A549 (cell line): ENCODE data around the gene DUSP10. TPM values are rescaled to one million over a fixed set of nuclear protein-coding genes. Genes with fewer than 3 reads are reported as not detected.
A peak's percentile ranks its signal among the peaks of the same experiment; 100 is the strongest.

ENCODE experiments used
- ATAC-seq, 2 experiments: fragments of 200-7000 bp in 1 of 2; fragments of >200 bp in 1 of 2; cut with Nextera tagmentation in 1 of 2; cut with Tn5 transposase in 1 of 2; 3 replicates each; pipeline versions ENCODE4 v1.8.0 to v1.9.1; 2018 to 2020; ENCODE audit warnings: mild to moderate bottlenecking in 1 of 2, moderate library complexity in 1 of 2
- CTCF ChIA-PET: fragments of 300-600 bp; sonication (Branson Sonifier 250); formaldehyde crosslinking; extraction: SDS; loops from one replicate; lab custom pipeline; 2021; ENCODE audit warnings: antibody characterized with exemption, inconsistent platforms; lab: Yijun Ruan, JAX
- POLR2A ChIA-PET: fragments of 350-600 bp; formaldehyde crosslinking; extraction: SDS; loops from one replicate; lab custom pipeline; 2021; ENCODE audit warnings: antibody characterized with exemption, inconsistent platforms; lab: Yijun Ruan, JAX
- DNase-seq, 2 experiments: peaks; one replicate each; pipeline versions ENCODE4 v3.0.0 to v3.0.0-alpha.2; 2011 to 2016; ENCODE audit warnings: low read depth in 1 of 2, low spot score in 1 of 2
- FAIRE-seq: peaks from 2 replicates; lab custom pipeline; 2011; peaks lifted over from hg19 to GRCh38; lab: Jason Lieb, UNC
- H3K27ac ChIP-seq, 2 experiments: fragments of >200 bp; sonication (Bioruptor Twin); formaldehyde crosslinking; 3 replicates each; pipeline ENCODE4 v1.5.1; 2016 to 2017
- H3K4me1 ChIP-seq: fragments of >200 bp; sonication (Bioruptor Twin); formaldehyde crosslinking; 3 replicates; pipeline ENCODE4 v1.6.1; 2016
- H3K4me2 ChIP-seq: fragments of >200 bp; sonication (Bioruptor Twin); formaldehyde crosslinking; 3 replicates; pipeline ENCODE4 v1.6.1; 2016
- H3K4me3 ChIP-seq: fragments of >200 bp; sonication (Bioruptor Twin); formaldehyde crosslinking; 3 replicates; pipeline ENCODE4 v1.5.1; 2016
- H3K9me3 ChIP-seq: fragments of >200 bp; sonication (Bioruptor Twin); formaldehyde crosslinking; 3 replicates; pipeline ENCODE4 v1.6.1; 2016
- CEBPB ChIP-seq, 2 experiments: fragments of >200 bp in 1 of 2; sonication (Bioruptor Twin) in 1 of 2; formaldehyde crosslinking in 1 of 2; IDR thresholded peaks; 2 replicates each; pipeline ENCODE4 v1.6.1; 2012 to 2016
- CHD4 ChIP-seq: fragments of 200-600 bp; sonication (generic); IDR thresholded peaks from 2 replicates; pipeline ENCODE4 v1.6.1; 2016; ENCODE audit warnings: antibody characterized with exemption, mild to moderate bottlenecking, borderline replicate concordance
- CTCF ChIP-seq: fragments of >200 bp; sonication (Bioruptor Twin); formaldehyde crosslinking; IDR thresholded peaks from 3 replicates; pipeline ENCODE4 v1.5.1; 2016
- ELK1 ChIP-seq: fragments of 150-350 bp; IDR thresholded peaks from 2 replicates; pipeline ENCODE4 v1.6.1; 2014; ENCODE audit warnings: low read depth, mild to moderate bottlenecking, low read length
- EP300 ChIP-seq, 2 experiments: fragments of >200 bp; sonication (Bioruptor Twin); formaldehyde crosslinking; IDR thresholded peaks; 2 replicates in 1 of 2; 3 replicates in 1 of 2; pipeline ENCODE4 v1.6.1; 2016 to 2017
- ESRRA ChIP-seq: fragments of 150-350 bp; IDR thresholded peaks from 2 replicates; pipeline ENCODE4 v1.6.1; 2014; ENCODE audit warnings: mild to moderate bottlenecking, low read length, borderline replicate concordance
- JUNB ChIP-seq: fragments of >200 bp; sonication (Bioruptor Twin); formaldehyde crosslinking; IDR thresholded peaks from 2 replicates; pipeline ENCODE4 v1.6.1; 2016
- KDM1A ChIP-seq: fragments of 200-600 bp; sonication (generic); IDR thresholded peaks from 2 replicates; pipeline ENCODE4 v1.6.1; 2016; ENCODE audit warnings: low read depth, mild to moderate bottlenecking
- KDM5A ChIP-seq: fragments of 200-600 bp; sonication (generic); IDR thresholded peaks from 2 replicates; pipeline ENCODE4 v1.6.1; 2016; ENCODE audit warnings: antibody characterized with exemption, mild to moderate bottlenecking
- MAFK ChIP-seq: fragments of 450-650 bp; IDR thresholded peaks from 2 replicates; pipeline ENCODE4 v1.6.1; 2014; ENCODE audit not compliant: partially characterized antibody
- MAZ ChIP-seq: fragments of 150-350 bp; IDR thresholded peaks from 2 replicates; pipeline ENCODE4 v1.6.1; 2014; ENCODE audit warnings: antibody characterized with exemption, low read depth, low read length, borderline replicate concordance
- MYC ChIP-seq: IDR thresholded peaks from 2 replicates; pipeline ENCODE4 v1.6.1; 2012; ENCODE audit warnings: mild to moderate bottlenecking, inconsistent platforms, low read length, improper control_type of control experiment, borderline replicate concordance
- NR3C1 ChIP-seq: fragments of >200 bp; sonication (Bioruptor Twin); formaldehyde crosslinking; IDR thresholded peaks from 3 replicates; pipeline ENCODE4 v1.6.1; 2017
- POLR2A ChIP-seq: IDR thresholded peaks from 2 replicates; pipeline ENCODE4 v1.6.1; 2012; ENCODE audit warnings: mild to moderate bottlenecking, low read length
- POLR2AphosphoS2 ChIP-seq: conservative IDR thresholded peaks from 2 replicates; pipeline ENCODE4 v1.6.1; 2012; ENCODE audit warnings: low read length, improper control_type of control experiment, inconsistent platforms
- RAD21 ChIP-seq, 2 experiments: fragments of >200 bp in 1 of 2; sonication (Bioruptor Twin) in 1 of 2; formaldehyde crosslinking in 1 of 2; IDR thresholded peaks in 1 of 2; conservative IDR thresholded peaks in 1 of 2; 2 replicates in 1 of 2; 3 replicates in 1 of 2; pipeline ENCODE4 v1.6.1; 2012 to 2018; ENCODE audit warnings: inconsistent platforms in 1 of 2
- RCOR1 ChIP-seq: fragments of 150-350 bp; IDR thresholded peaks from 2 replicates; pipeline ENCODE4 v1.6.1; 2014; ENCODE audit warnings: antibody characterized with exemption, low read length, low read depth
- SREBF2 ChIP-seq: fragments of 450-650 bp; IDR thresholded peaks from 2 replicates; pipeline ENCODE4 v1.6.1; 2014; ENCODE audit warnings: mild to moderate bottlenecking, moderate library complexity
- ZNF302 ChIP-seq: fragments of 250-450 bp; sonication (Bioruptor Pico); IDR thresholded peaks from 2 replicates; pipeline ENCODE4 v1.9.0; 2021; ENCODE audit warnings: inconsistent platforms, mild to moderate bottlenecking, moderate library complexity
- WGBS: methylation state at CpG from one replicate; pipeline ENCODE4 v1.1.6; 2017; ENCODE audit errors: missing lambda C conversion rate; 5-methylcytosine and 5-hydroxymethylcytosine counted together
- polyA plus RNA-seq, 4 experiments: library from polyadenylated mRNA; depleted of rRNA in 3 of 4; stranded (reverse); fragments of >200 nt; fragmentation: RNase III in 1 of 4; extraction: RNeasy Plus Mini Kit Qiagen cat#74134 plus additional on column Dnase treatment in 1 of 4; gene quantifications; 2 replicates in 3 of 4; 3 replicates in 1 of 4; pipeline ENCODE4 v1.2.3, GENCODE V29; 2011 to 2017
- TF ChIP-seq, protein P1 (sequence below): fragments of 250-450 bp; sonication (Bioruptor Pico); IDR thresholded peaks from 2 replicates; pipeline ENCODE4 v1.5.0; 2020; ENCODE audit warnings: low read depth, mild to moderate bottlenecking, moderate library complexity

Gene DUSP10
- polyA plus RNA-seq, 2 of the 4 experiments (the other 2 are of a cell fraction) = 4.8 to 5.2 TPM

- TF ChIP-seq CTCF = no peak
- TF ChIP-seq NR3C1 = no peak
These were observed 7.1 kb upstream of the DUSP10 start (continued) for GRCh38 chr1:221748981-221749380.

GRCh38 chr1:221747839-221748238 is 6.0 kb upstream of the DUSP10 start:
- Histone ChIP-seq H3K27ac (no peak overlapping the region), H3K4me1 (peaks cover 6% of the 10 kb centered on the region; the same call in 1 of the 3 replicates), H3K9me3 (no peaks in the 10 kb centered on the region), H3K4me3 (no peak overlapping the region), H3K4me2 (no peak overlapping the region)
- ChIA-PET CTCF (no interaction called here), POLR2A (no interaction called here)
- WGBS = 80% methylated on average over 5 of the region's 5 CpGs
- no peak for DNase-seq
- FAIRE-seq = no peak
- no peak for ATAC-seq
- TF ChIP-seq CEBPB (IDR thresholded peaks at IDR 0.05) = no peak
- TF ChIP-seq RAD21 (conservative IDR thresholded peaks at IDR 0.05 in 1 of 2, IDR thresholded peaks at IDR 0.05 in 1 of 2) = no peak
- TF ChIP-seq MAFK = no peak
- TF ChIP-seq KDM5A = no peak
- TF ChIP-seq, protein P1, sequence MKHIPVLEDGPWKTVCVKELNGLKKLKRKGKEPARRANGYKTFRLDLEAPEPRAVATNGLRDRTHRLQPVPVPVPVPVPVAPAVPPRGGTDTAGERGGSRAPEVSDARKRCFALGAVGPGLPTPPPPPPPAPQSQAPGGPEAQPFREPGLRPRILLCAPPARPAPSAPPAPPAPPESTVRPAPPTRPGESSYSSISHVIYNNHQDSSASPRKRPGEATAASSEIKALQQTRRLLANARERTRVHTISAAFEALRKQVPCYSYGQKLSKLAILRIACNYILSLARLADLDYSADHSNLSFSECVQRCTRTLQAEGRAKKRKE (CRISPR knock-in tag) = no peak
- TF ChIP-seq, all 56 proteins: peak for 0

GRCh38 chr1:221743416-221744208 is 1.7 kb upstream of the DUSP10 start:
- ATAC-seq (no peak), FAIRE-seq (no peak), DNase-seq (no peak)
- CTCF ChIA-PET = interaction anchor here (0.5 to 2.8 kb wide), 15 partner anchors 14 to 713 kb away, joined by 3 to 7 read pairs (median 3); no protein-coding TSS in a partner anchor
- 43% methylated on average over 16 of the region's 16 CpGs for WGBS
- Histone ChIP-seq H3K27ac (peak overlapping the region; percentile 93 to 97), H3K9me3 (no peaks in the 10 kb centered on the region), H3K4me2 (peak overlapping the region; percentile 81), H3K4me3 (peak overlapping the region; percentile 72), H3K4me1 (peaks cover 9% of the 10 kb centered on the region; the same call in 1 of the 3 replicates)
- TF ChIP-seq CHD4 = no peak
- no peak for TF ChIP-seq EP300 (IDR thresholded peaks at IDR 0.05)
- no peak for TF ChIP-seq MYC
- no peak for TF ChIP-seq CTCF
- no peak for TF ChIP-seq ESRRA
- no peak for TF ChIP-seq MAFK
- no peak for TF ChIP-seq POLR2AphosphoS2
- no peak for TF ChIP-seq RCOR1
- no peak for TF ChIP-seq ZNF302 (CRISPR knock-in tag)
- TF ChIP-seq MAZ = no peak
- no peak for TF ChIP-seq NR3C1
- TF ChIP-seq, protein P1 (CRISPR knock-in tag) = no peak
- no peak for TF ChIP-seq KDM1A
- TF ChIP-seq POLR2A = no peak
- TF ChIP-seq JUNB = no peak
- no peak for TF ChIP-seq SREBF2
- TF ChIP-seq ELK1 = no peak
- POLR2A ChIA-PET = interaction anchor here (1.0 to 2.3 kb wide), 6 partner anchors 73 to 712 kb away, joined by 3 to 11 read pairs (median 6); no protein-coding TSS in a partner anchor
